ENCODE measurements around the gene ZNF385D. TPM values are rescaled to one million over a fixed set of nuclear protein-coding genes. Genes with fewer than 3 reads are reported as not detected.

ZNF385D gene
- total RNA-seq, 1 experiment from 2014 or later = 13.0 TPM

GRCh38 chr3:21464746-21465145 is 286.3 kb downstream of the ZNF385D start:
- Histone ChIP-seq H3K27ac (ENCODE audit: low read length) (no peak overlapping the region), H3K27me3 (ENCODE audit: control insufficient read depth, insufficient read depth, low read length) (no peaks in the 10 kb centered on the region), H3K4me3 (ENCODE audit: low read depth in 2 of 2, low read length in 2 of 2) (no peak overlapping the region), H3K4me1 (ENCODE audit: control insufficient read depth, insufficient read depth, low read length) (no peaks in the 10 kb centered on the region), H3K9me3 (ENCODE audit: control insufficient read depth, insufficient read depth, low read depth, low read length) (no peaks in the 10 kb centered on the region), H3K36me3 (ENCODE audit: control insufficient read depth, insufficient read depth, low read length) (no peaks in the 10 kb centered on the region)
- no peak for DNase-seq (ENCODE audit: low read depth, low spot score)
- in situ Hi-C loops (cut with HindIII; ENCODE audit: low pct_unique_long_range_greater_than_20kb, low sequenced_read_pairs) = no loop called here
- ATAC-seq = no peak
- ChIA-PET CTCF (no interaction called here), POLR2A (no interaction called here)
- BruUV-seq (replicated peaks) = no TSS peak
- TF ChIP-seq TCF7L2 (IDR thresholded peaks at IDR 0.05; ENCODE audit: low read depth, low read length) = no peak
- intact Hi-C loops (cut with micrococcal nuclease; ENCODE audit: unreplicated experiment) = no loop called here

GRCh38 chr3:21463319-21463718 is 287.7 kb downstream of the ZNF385D start:
- CTCF ChIA-PET = no interaction called here

More at GRCh38 chr3:21463319-21463718, 287.7 kb downstream of the ZNF385D start:
- in situ Hi-C loops (cut with HindIII; ENCODE audit: low pct_unique_long_range_greater_than_20kb, low sequenced_read_pairs) = no loop called here
- intact Hi-C loops (cut with micrococcal nuclease; ENCODE audit: unreplicated experiment) = no loop called here
- H3K36me3 ChIP-seq (ENCODE audit: control insufficient read depth, insufficient read depth, low read length) = no peaks in the 10 kb centered on the region
- no peaks in the 10 kb centered on the region for H3K4me1 ChIP-seq (ENCODE audit: control insufficient read depth, insufficient read depth, low read length)
- no peaks in the 10 kb centered on the region for H3K27me3 ChIP-seq (ENCODE audit: control insufficient read depth, insufficient read depth, low read length)
- DNase-seq (ENCODE audit: low read depth, low spot score) (no peak), ATAC-seq (no peak)
- BruUV-seq (replicated peaks) = no TSS peak
- TF ChIP-seq TCF7L2 (IDR thresholded peaks at IDR 0.05; ENCODE audit: low read depth, low read length) (no peak), SIN3A (IDR thresholded peaks at IDR 0.05; ENCODE audit: borderline replicate concordance, insufficient read depth, low read depth, low read length) (no peak), POLR2AphosphoS5 (IDR thresholded peaks at IDR 0.05; ENCODE audit: low read depth, low read length) (no peak), CTCF (IDR thresholded peaks at IDR 0.05) (no peak)
- TF ChIP-seq, protein P1, sequence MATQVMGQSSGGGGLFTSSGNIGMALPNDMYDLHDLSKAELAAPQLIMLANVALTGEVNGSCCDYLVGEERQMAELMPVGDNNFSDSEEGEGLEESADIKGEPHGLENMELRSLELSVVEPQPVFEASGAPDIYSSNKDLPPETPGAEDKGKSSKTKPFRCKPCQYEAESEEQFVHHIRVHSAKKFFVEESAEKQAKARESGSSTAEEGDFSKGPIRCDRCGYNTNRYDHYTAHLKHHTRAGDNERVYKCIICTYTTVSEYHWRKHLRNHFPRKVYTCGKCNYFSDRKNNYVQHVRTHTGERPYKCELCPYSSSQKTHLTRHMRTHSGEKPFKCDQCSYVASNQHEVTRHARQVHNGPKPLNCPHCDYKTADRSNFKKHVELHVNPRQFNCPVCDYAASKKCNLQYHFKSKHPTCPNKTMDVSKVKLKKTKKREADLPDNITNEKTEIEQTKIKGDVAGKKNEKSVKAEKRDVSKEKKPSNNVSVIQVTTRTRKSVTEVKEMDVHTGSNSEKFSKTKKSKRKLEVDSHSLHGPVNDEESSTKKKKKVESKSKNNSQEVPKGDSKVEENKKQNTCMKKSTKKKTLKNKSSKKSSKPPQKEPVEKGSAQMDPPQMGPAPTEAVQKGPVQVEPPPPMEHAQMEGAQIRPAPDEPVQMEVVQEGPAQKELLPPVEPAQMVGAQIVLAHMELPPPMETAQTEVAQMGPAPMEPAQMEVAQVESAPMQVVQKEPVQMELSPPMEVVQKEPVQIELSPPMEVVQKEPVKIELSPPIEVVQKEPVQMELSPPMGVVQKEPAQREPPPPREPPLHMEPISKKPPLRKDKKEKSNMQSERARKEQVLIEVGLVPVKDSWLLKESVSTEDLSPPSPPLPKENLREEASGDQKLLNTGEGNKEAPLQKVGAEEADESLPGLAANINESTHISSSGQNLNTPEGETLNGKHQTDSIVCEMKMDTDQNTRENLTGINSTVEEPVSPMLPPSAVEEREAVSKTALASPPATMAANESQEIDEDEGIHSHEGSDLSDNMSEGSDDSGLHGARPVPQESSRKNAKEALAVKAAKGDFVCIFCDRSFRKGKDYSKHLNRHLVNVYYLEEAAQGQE (IDR thresholded peaks at IDR 0.05; ENCODE audit: insufficient read depth in 1 of 2, low read depth in 2 of 2, low read length in 1 of 2) = no peak
- POLR2A ChIA-PET = no interaction called here
- no peak overlapping the region for H3K27ac ChIP-seq (ENCODE audit: low read length)
- H3K4me3 ChIP-seq (ENCODE audit: low read depth in 2 of 2, low read length in 2 of 2) = no peak overlapping the region
- no peaks in the 10 kb centered on the region for H3K9me3 ChIP-seq (ENCODE audit: control insufficient read depth, insufficient read depth, low read depth, low read length)
